ACC112 (cell line): ENCODE results near the gene ZNF423.

ENCODE experiments used
- H2AFZ ChIP-seq: fragments of 200-600 bp; sonication (generic); one replicate; pipeline ENCODE4 v1.6.0; 2017; ENCODE audit warnings: antibody characterized with exemption, low read length; ENCODE audit not compliant: unreplicated experiment
- H3K27ac ChIP-seq: fragments of 200-600 bp; sonication (generic); 2 replicates; pipeline ENCODE4 v1.5.1; 2014; ENCODE audit warnings: low read depth, mild to moderate bottlenecking, antibody characterized with exemption, low read length, moderate library complexity
- H3K27me3 ChIP-seq: fragments of 200-600 bp; sonication (generic); 2 replicates; pipeline ENCODE4 v1.6.1; 2014; ENCODE audit warnings: mild to moderate bottlenecking, antibody characterized with exemption, low read length, moderate library complexity, mixed read lengths; ENCODE audit not compliant: insufficient read depth
- H3K36me3 ChIP-seq: fragments of 200-600 bp; sonication (generic); 2 replicates; pipeline ENCODE4 v1.6.1; 2016; ENCODE audit warnings: mild to moderate bottlenecking, antibody characterized with exemption, low read length, moderate library complexity, mixed read lengths; ENCODE audit not compliant: insufficient read depth
- H3K4me1 ChIP-seq: fragments of 200-600 bp; sonication (generic); one replicate; pipeline ENCODE4 v1.6.1; 2016; ENCODE audit warnings: low read length, mixed read lengths; ENCODE audit not compliant: insufficient read depth, unreplicated experiment, control insufficient read depth
- H3K4me3 ChIP-seq: fragments of 200-600 bp; sonication (generic); 2 replicates; pipeline ENCODE4 v1.5.1; 2014; ENCODE audit warnings: mild to moderate bottlenecking, low read depth, low read length
- H3K79me2 ChIP-seq: fragments of 200-600 bp; sonication (generic); one replicate; pipeline ENCODE4 v1.6.0; 2016; ENCODE audit warnings: low read length; ENCODE audit not compliant: control insufficient read depth, unreplicated experiment, insufficient read depth

Gene ZNF423

DNA sequence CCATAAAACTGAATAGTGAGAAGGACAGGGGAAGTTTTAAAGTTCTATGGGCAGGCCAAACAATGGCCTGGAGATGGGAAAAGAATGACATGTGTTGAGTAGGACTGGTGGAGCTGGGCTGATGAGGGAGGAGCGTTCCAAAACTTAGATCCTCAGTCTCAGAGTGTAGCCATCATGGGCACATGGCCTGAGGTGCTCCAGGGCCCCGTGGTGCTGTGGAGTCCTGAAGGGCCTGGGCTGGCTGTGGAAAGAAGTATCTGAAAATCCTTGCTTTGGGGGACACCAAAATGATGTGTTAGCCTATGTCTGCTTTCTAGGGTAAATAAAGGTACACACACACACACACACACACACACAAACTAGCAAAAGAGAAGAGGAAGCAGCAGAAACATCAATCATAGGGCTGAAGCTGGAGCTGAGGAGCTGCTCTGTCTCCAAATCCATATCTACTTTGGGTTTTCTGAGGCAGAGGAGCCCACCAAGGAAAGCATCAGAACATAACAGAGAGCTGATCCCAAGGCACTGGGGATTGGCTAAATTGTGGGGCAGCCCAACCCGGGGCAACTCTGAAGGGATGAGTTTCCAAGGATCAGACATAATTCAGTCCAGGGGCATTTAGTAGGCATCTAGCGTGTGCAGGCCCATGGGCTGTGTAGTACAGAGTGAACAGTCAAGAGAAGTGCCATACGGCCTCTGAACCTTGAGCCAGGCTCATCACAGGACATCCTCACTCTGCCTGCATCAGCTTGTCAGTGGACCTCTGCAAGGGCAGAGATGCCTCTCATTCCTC is 397.1 kb downstream of the ZNF423 start:
- Histone ChIP-seq H3K79me2 (no peaks in the 10 kb centered on the region), H3K4me1 (no peaks in the 10 kb centered on the region), H3K27me3 (peaks cover 60% of the 10 kb centered on the region), H2AFZ (no peak overlapping the region), H3K4me3 (no peak overlapping the region), H3K36me3 (no peaks in the 10 kb centered on the region), H3K27ac (no peak overlapping the region)

DNA sequence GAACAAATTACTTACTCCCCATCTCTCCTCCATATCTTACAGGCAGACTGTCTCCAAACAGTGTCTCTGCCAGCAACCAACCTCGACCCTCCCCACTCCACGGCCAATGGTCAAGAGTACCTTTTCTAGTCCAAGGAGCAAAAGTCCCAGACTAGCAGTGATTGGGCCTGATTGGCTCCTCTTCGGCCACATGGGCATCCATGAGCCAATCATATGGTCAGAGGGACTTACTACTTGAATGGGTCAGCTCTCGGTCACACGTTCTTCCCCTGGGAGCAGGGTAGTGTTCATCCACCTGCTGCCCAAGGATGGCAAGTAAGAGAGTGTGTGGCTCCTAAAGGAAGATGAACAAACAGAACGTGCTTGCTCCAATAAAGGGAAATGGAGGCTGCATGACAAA is 397.7 kb downstream of the ZNF423 start:
- no peak overlapping the region for H3K27ac ChIP-seq
- no peak overlapping the region for H3K4me3 ChIP-seq
- peaks cover 61% of the 10 kb centered on the region for H3K27me3 ChIP-seq
- no peaks in the 10 kb centered on the region for H3K4me1 ChIP-seq
- no peaks in the 10 kb centered on the region for H3K36me3 ChIP-seq
- H2AFZ ChIP-seq, result no peak overlapping the region
- H3K79me2 ChIP-seq, result no peaks in the 10 kb centered on the region

DNA sequence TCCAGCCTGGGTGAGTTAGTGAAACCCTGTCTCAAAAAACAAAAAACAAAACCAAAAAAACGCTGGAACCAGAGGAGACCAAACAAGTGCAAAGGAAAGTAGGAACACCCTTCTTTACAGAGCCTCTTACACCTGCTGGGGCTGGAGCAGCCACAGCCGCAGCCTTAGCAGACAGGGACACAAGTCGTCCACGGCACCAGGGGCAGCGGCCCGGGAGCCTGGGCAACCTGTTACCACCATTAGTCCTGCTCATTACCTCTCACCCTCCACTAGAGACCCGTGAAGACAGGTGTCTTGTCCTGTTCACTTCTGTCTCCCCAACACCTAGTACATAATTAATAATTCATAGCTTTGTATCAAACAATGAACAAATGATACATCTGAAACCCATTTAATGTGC is 398.7 kb downstream of the ZNF423 start:
- H3K4me3 ChIP-seq, result no peak overlapping the region
- no peaks in the 10 kb centered on the region for H3K36me3 ChIP-seq
- H2AFZ ChIP-seq, result no peak overlapping the region
- peaks cover 64% of the 10 kb centered on the region for H3K27me3 ChIP-seq
- H3K4me1 ChIP-seq, result no peaks in the 10 kb centered on the region
- H3K79me2 ChIP-seq, result no peaks in the 10 kb centered on the region
- H3K27ac ChIP-seq, result no peak overlapping the region

DNA sequence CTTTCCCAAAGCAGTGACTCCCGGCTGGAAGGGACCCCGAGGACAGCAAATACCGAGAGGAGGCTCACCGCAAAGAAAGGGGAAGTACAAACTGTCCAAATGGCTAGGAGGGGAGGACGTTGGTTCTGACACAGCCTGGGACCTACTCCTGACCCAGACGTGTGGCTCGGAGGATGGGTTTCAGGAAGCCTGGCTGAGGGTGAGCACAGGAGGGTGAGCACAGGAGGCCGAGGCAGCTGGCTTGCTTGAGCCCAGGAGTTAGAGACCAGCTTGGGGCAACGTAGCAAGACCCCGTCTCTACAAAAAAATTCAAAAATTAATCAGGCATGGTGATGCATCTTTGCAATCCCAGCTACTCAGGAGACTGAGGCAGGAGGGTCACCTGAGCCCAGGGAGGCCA is 399.1 kb downstream of the ZNF423 start:
- Histone ChIP-seq H3K27me3 (peaks cover 67% of the 10 kb centered on the region), H3K36me3 (no peaks in the 10 kb centered on the region), H3K79me2 (no peaks in the 10 kb centered on the region), H2AFZ (no peak overlapping the region), H3K4me3 (no peak overlapping the region), H3K4me1 (no peaks in the 10 kb centered on the region), H3K27ac (no peak overlapping the region)

DNA sequence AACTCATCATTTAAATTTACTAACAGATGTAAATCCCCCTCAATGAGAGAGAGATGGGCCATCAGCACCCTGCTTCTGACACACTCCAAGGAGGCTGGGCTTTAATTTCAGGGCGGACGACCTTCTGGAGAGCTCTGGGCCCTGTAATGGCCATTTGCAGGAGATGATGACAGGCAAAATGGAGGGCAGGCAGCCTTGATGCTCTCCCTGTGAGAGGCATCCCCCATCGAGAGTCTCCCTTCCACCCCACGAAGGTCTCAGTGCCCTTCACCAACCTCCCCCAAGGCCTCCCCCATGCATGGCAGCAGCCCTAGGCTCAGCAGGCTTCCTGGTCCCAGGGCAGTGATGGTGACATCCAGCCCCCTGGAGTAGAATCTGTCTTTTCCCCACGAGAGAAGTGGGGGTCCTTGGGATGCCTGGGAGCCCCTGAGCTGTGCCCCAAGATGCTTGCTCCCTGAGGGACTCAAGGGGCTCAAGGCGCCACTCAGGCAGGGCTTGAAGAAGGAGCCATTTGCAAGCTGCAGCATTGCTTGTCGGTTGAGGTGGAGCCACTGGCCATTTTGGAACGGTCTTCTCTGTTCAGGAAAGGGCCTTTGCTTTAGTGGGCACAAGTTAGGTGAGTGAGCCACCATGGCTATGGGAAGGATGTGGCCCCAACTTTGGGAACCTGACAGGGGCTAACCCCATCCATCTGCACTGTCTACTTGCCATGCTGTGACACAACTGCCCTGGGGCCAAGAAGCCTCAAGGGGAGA is 399.7 kb downstream of the ZNF423 start:
- Histone ChIP-seq H2AFZ (no peak overlapping the region), H3K79me2 (no peaks in the 10 kb centered on the region), H3K4me3 (no peak overlapping the region), H3K27me3 (peaks cover 73% of the 10 kb centered on the region), H3K4me1 (no peaks in the 10 kb centered on the region), H3K36me3 (no peaks in the 10 kb centered on the region), H3K27ac (no peak overlapping the region)

DNA sequence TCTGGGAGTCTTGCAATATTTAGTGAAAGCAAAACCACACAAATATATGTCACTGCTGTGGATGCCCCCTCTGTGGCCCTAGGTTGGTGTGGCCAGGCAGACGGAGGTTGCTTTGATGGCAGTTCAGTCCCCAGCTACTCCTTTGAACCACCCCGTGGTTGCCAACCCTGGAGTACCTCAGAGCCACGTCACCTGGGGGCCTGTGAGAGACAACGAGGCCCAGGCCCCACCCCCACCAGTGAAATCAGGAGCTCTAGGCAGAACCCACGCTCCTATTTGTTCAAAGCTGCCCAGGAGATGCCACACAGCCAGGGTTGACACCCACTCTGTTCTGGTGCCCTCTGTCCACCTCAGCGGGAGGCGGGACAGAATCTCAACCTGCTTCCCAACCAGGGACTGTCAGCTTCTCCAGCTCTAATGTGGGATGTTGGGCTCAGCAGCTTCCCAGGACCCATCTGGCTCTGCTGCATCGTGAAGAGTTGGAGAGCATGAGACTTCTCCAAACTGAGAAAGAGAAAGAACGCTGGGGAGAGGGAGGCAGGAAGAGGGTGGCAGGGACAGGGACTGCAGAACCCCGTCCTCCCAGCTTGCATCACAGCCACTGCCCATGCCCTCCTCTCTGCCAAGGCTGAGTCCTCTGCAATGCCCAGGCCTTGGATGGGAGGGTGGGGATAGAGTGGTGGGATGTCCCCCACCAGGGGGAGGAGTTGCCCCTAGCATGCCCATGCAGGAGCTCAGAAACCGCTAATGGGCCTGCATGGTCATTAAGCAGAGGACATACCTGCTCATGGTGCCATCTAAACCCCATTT is 400.5 kb downstream of the ZNF423 start:
- no peak overlapping the region for H2AFZ ChIP-seq
- no peaks in the 10 kb centered on the region for H3K36me3 ChIP-seq
- H3K4me3 ChIP-seq, result no peak overlapping the region
- peaks cover 79% of the 10 kb centered on the region for H3K27me3 ChIP-seq
- H3K4me1 ChIP-seq, result no peaks in the 10 kb centered on the region
- no peaks in the 10 kb centered on the region for H3K79me2 ChIP-seq
- H3K27ac ChIP-seq, result no peak overlapping the region

DNA sequence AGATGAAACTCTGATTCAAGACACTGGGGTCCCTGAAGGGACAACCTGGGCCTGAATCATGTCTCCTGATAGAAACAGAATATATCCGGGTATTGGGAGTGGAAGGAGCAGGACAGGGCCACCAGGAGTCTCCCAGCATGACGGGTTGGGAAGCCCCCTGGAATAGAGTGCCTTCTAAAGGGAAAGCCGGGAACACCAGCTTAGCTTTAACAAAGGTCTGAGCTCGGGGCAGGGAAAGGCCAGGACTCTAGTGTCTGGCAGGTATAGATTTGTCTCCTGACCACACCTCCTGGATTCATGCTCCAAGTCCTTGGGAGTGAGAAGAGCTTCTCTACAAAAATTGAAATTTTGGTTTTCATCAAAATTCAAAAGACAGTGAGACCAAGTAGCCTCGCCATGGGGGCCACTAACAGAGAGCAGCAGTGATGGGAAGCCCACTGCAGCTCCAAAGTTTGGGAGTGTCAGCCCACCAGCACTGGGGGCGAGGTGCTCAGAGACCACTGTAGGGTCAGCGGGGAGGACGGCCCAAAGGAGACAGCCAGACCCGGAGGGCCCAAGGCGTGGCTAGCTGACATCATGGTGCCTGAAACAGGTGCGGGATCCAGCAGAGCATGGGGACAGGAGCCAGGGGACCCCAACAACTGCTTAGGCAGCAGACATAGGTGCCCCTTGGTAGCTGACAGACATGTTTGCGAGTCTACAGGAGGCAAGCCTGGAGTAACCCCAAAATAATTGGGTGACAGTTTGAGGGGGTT is 401.3 kb downstream of the ZNF423 start:
- Histone ChIP-seq H3K4me1 (no peaks in the 10 kb centered on the region), H3K4me3 (no peak overlapping the region), H2AFZ (no peak overlapping the region), H3K79me2 (no peaks in the 10 kb centered on the region), H3K27ac (no peak overlapping the region), H3K36me3 (no peaks in the 10 kb centered on the region), H3K27me3 (peaks cover 83% of the 10 kb centered on the region)

- H3K4me3 ChIP-seq, result no peak overlapping the region
- H3K79me2 ChIP-seq, result no peaks in the 10 kb centered on the region
These were observed 401.9 kb downstream of the ZNF423 start for GRCh38 chr16:49453983-49454382.

GRCh38 chr16:49453021-49453420 is 402.9 kb downstream of the ZNF423 start:
- H3K27me3 ChIP-seq, result peaks cover 75% of the 10 kb centered on the region
- no peak overlapping the region for H3K27ac ChIP-seq
- no peak overlapping the region for H3K4me3 ChIP-seq
- H3K4me1 ChIP-seq, result no peaks in the 10 kb centered on the region
- H3K36me3 ChIP-seq, result no peaks in the 10 kb centered on the region
- H2AFZ ChIP-seq, result no peak overlapping the region
- H3K79me2 ChIP-seq, result no peaks in the 10 kb centered on the region

More at GRCh38 chr16:49453983-49454382, 401.9 kb downstream of the ZNF423 start:
- Histone ChIP-seq H3K27ac (no peak overlapping the region), H3K27me3 (peaks cover 78% of the 10 kb centered on the region), H3K36me3 (no peaks in the 10 kb centered on the region), H3K4me1 (no peaks in the 10 kb centered on the region), H2AFZ (no peak overlapping the region)

DNA sequence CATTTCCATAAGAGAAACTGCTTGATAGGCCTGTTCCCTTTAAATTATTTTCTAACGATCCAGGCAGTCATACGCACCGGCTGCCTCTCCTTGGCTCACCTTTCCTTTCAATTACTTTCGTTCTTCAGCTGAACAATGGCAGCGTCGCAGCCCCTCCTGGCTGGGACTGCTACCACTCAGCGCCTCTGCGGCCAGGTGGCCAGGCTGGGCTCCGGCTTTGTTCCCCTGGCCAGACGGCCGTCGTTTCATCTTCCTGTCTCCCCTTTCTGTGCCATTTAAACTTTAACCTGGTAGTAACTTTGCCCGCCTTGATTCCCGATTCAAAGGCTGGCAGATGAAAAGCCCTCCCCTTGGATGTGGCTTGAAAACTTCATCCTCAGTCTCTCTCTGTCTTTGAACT is 403.3 kb downstream of the ZNF423 start:
- Histone ChIP-seq H3K27me3 (peaks cover 75% of the 10 kb centered on the region), H3K36me3 (no peaks in the 10 kb centered on the region), H2AFZ (no peak overlapping the region), H3K27ac (no peak overlapping the region), H3K4me1 (no peaks in the 10 kb centered on the region), H3K79me2 (no peaks in the 10 kb centered on the region), H3K4me3 (no peak overlapping the region)
